ENCODE measurements around the gene ADAM19. TPM values are rescaled to one million over a fixed set of nuclear protein-coding genes. Genes with fewer than 3 reads are reported as not detected.

Gene ADAM19
- total RNA-seq, 6 experiments from 2014 or later = 1.8 to 9.4 (median 4.5) TPM

GRCh38 chr5:157540707-157541446, 34.7 kb downstream of the ADAM19 start:
- H3K9me3 ChIP-seq = no peaks in the 10 kb centered on the region
- DNase-seq = peak in 1 of 3 donors; percentile 38
- peak; percentile 66 to 76 (median 70) for ATAC-seq
- peaks cover 0 to 4% (median under 1%) of the 10 kb centered on the region in 4 donors for H3K36me3 ChIP-seq
- TF ChIP-seq POLR2A (IDR thresholded peaks at IDR 0.05) (no peak), CTCF (IDR thresholded peaks at IDR 0.05) (no peak)
- H3K27me3 ChIP-seq = no peaks in the 10 kb centered on the region
- 55% methylated on average over 3 of the region's 11 CpGs for WGBS (ENCODE audit: insufficient coverage, low coverage, low lambda C conversion rate, missing lambda C conversion rate)
- intact Hi-C loops (cut with DNase I) = no loop called here
- peak overlapping the region in 2 of 3 donors; percentile 9 to 38 for H3K27ac ChIP-seq
- H3K4me1 ChIP-seq = peaks cover 0 to 22% (median 8%) of the 10 kb centered on the region in 4 donors
- no peak overlapping the region for H3K4me3 ChIP-seq

GRCh38 chr5:157540124-157540523, 35.5 kb downstream of the ADAM19 start:
- H3K27me3 ChIP-seq = no peaks in the 10 kb centered on the region
- ATAC-seq = peak; percentile 63 to 69 (median 68)
- H3K4me3 ChIP-seq = no peak overlapping the region
- DNase-seq = no peak
- H3K36me3 ChIP-seq = peaks cover 0 to 4% (median under 1%) of the 10 kb centered on the region in 4 donors
- TF ChIP-seq POLR2A (IDR thresholded peaks at IDR 0.05) = no peak
- WGBS (ENCODE audit: insufficient coverage, low coverage, low lambda C conversion rate, missing lambda C conversion rate) = 17% methylated on average over 2 of the region's 2 CpGs
- peaks cover 0 to 28% (median 8%) of the 10 kb centered on the region in 4 donors for H3K4me1 ChIP-seq
- H3K9me3 ChIP-seq = no peaks in the 10 kb centered on the region
- intact Hi-C loops (cut with DNase I) = no loop called here
- peak overlapping the region in 2 of 3 donors; percentile 9 to 38 for H3K27ac ChIP-seq

GRCh38 chr5:157539503-157540022, 36.0 kb downstream of the ADAM19 start:
- no peak for ATAC-seq
- Histone ChIP-seq H3K4me3 (no peak overlapping the region), H3K36me3 (peaks cover 0 to 4% (median under 1%) of the 10 kb centered on the region in 4 donors), H3K4me1 (peaks cover 0 to 34% (median 8%) of the 10 kb centered on the region in 4 donors), H3K9me3 (no peaks in the 10 kb centered on the region), H3K27me3 (no peaks in the 10 kb centered on the region), H3K27ac (peak overlapping the region in 1 of 3 donors; percentile 38)
- DNase-seq = no peak
- intact Hi-C loops (cut with DNase I) = no loop called here
- WGBS (ENCODE audit: insufficient coverage, low coverage, low lambda C conversion rate, missing lambda C conversion rate) = 73% methylated on average over 4 of the region's 4 CpGs
- TF ChIP-seq CTCF (IDR thresholded peaks at IDR 0.05) (no peak), POLR2A (IDR thresholded peaks at IDR 0.05) (no peak)

GRCh38 chr5:157538311-157538710, 37.3 kb downstream of the ADAM19 start:
- TF ChIP-seq CTCF (IDR thresholded peaks at IDR 0.05) (no peak), POLR2A (IDR thresholded peaks at IDR 0.05) (no peak)
- ATAC-seq (no peak), DNase-seq (no peak)
- H3K9me3 ChIP-seq = no peaks in the 10 kb centered on the region
- WGBS (ENCODE audit: insufficient coverage, low coverage, low lambda C conversion rate, missing lambda C conversion rate) = 90% methylated on average over 6 of the region's 6 CpGs
- H3K4me1 ChIP-seq = peaks cover 0 to 40% (median 8%) of the 10 kb centered on the region in 4 donors
- H3K36me3 ChIP-seq = peaks cover 0 to 4% (median under 1%) of the 10 kb centered on the region in 4 donors
- no peaks in the 10 kb centered on the region for H3K27me3 ChIP-seq
- H3K4me3 ChIP-seq = no peak overlapping the region
- H3K27ac ChIP-seq = no peak overlapping the region
- intact Hi-C loops (cut with DNase I) = no loop called here
